NOMO-1 treated with dmso at 0.1 percent for 144 hours (cell line): ENCODE results near the gene SATB2.

Experiments
- DNase-seq: peaks from one replicate; lab custom pipeline; 2025; ENCODE audit not compliant: unreplicated experiment; lab: John Stamatoyannopoulos, UW

The SATB2 gene

GRCh38 chr2:199452991-199453379 is 4.8 kb downstream of the SATB2 start:
- DNase-seq: no peak

DNA sequence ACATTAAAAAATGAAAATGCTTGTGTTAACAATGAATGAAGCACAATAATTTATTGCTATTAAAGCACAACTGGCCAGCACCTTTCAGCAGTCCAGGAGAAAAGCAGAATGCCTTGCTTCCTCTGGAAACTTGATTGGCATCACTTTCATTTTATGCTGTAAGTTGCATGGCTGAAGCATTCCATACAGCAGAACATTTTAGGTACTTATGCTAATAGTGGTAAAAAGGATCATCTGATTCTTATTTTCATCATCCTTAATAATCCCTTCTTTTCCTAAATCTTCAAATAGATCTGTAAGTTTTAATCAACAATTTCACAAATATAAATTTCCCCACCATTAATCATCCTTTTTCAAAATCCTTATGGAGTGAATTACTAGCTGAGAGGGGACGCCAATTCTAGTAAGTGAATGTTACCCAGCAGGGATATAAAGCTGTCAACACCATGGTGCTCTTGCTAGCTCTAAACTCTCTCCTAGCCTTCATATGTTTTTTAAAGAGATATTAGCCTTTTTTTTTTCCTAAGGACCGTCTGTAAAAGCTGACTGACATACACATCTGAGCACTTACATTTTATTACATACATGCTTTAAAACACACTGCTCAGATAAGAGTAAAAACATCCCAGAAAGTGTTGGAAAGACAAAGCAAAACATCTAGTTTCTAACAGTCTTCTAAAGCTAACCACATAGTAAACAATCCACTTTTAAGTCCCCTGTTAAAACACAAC is 5.3 kb downstream of the SATB2 start:
- no peak for DNase-seq

GRCh38 chr2:199449956-199450355 is 7.8 kb downstream of the SATB2 start:
- DNase-seq: no peak

DNA sequence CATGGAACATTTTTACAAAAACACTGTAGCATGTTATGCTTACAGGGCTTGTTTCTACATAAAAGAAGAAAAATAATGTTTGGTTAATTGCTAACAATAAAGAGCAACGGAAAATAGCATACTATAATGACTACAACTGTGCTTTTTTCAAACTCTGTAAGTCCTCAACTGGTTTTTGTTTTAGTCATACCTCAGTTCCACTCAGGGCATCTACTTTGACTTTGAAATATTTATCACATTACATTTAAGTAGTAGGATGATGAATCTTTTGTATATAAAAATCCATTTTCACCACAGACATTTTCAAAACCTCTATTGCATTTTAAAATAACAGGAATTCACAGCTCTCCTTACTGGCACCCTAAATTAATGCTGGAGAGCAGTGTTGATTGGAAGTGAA is 8.3 kb downstream of the SATB2 start:
- no peak for DNase-seq

GRCh38 chr2:199446996-199447576 is 10.7 kb downstream of the SATB2 start:
- no peak for DNase-seq

GRCh38 chr2:199444749-199445148 is 13.0 kb downstream of the SATB2 start:
- no peak for DNase-seq

GRCh38 chr2:199443589-199444130 is 14.1 kb downstream of the SATB2 start:
- no peak for DNase-seq

DNA sequence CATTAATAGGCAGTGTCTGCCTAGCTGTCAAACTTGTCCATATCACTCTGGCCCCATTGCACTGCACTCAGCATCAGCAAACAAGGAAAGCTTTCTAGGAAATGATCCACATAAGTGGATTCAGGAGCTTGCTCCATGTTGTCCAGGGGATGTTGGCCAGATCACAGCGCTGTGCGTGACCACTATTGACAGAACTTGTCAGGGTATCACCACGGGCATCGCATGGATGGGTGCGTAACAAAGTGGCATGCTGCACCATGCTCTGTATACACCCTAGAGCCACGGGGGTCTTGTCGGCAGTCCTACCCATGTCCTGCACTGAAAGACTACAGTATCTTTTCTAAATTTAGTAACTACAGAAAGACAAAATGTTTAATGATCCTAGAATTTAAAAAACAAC is 15.6 kb downstream of the SATB2 start:
- DNase-seq: no peak

DNA sequence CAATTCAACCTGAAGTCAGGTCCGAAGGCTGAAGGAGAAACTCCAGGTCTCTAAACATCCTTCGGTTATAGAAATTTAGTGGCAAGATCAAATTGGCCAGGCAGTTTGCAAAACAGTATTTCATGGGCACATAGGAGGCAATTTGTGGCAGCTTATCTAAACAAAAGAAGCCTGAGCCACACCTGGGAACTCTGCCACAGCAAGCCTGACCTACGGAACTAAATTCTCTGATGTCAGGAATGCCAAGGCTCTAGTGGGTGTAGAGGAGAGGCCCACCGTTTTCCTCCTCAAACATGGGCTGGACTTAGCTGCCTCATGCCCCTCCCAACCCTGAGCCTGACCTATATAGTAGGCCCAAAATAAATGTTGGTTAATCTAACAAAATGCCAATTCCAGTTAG is 16.0 kb downstream of the SATB2 start:
- DNase-seq: no peak

- no peak for DNase-seq
Observed at GRCh38 chr2:199440118-199440517, 17.6 kb downstream of the SATB2 start.

DNA sequence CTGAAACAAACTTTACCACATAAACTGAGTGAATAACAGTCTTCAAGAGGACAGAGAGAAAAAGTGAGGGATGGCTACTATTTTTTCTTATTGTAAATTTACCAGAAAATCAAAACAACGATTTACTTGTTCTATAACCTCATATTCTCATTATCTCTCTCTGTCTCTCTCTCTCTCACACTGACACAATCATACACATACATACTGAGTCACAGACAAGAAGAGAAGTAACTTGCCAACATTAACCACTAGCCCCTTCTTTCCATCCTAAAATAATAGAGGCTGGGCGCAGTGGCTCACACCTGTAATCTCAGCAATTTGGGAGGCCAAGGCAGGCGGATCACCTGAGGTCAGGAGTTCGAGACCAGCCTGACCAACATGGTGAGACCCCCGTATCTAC is 18.2 kb downstream of the SATB2 start:
- DNase-seq: no peak

DNA sequence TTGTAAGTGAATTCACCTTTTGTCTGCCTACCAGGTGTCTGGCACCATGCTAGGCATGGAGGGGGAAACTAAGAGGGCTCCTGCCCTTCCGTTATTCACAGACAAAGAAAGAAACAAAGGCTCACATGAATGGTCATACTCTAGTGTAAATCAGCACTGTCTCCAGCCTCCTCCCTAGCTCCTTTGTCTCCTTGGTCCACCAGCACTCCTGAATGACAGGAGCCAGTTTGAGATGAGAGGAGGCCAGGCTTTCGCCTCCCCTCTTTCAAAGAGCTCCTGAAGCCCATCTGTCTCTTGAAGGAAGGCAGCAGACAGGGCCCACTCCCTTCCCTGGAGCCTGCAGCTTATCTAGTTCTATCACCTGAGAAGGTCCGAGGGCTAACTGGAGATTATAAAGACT is 18.7 kb downstream of the SATB2 start:
- DNase-seq: no peak

DNA sequence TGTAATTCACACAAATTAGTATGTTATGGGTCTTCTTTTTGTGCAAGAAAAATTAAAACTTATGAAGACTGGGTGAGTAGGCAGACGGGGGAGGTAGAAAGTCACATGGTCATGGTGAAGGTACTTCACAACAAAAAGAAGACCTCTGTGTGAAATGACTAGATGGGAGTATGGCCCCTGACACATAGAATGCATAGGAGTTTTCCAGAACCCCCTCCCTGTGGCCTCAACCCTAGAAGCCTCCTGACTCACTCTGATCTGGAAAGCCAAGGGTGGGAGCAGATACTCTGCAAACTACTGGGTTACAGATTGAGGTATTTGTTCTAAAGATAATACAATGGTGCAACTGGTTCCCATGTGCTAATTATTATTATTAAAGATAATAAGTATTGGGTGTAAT is 23.2 kb downstream of the SATB2 start:
- DNase-seq: no peak

DNA sequence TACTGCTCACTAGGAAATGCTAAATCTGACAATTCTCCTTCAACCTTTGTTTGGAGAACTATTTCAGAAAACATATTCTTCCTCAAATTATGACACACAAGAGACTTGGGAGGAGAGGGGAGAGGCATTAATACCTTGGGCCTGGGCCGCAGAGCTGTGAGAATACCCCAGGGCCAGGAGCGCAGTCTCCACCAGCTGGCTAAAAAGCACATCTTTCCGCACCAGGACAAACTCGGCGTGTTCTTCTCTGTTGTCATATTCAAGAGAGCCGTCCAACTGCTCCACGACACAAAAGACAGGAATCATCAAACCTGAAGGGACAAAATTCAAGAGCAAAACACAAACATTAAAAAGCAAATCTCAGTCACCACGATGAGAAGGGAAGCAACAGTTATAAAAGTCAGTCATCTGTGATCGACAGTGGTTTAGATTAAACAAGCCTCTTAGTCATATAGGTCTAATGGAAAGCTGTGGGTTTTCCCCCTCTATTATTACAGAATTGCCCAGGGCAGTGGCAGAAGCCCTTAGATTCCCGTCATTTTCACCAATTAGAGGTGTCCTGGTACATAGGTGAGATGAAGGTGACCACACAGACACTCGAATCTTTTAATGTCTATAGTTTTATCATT is 24.4 kb downstream of the SATB2 start:
- no peak for DNase-seq

DNA sequence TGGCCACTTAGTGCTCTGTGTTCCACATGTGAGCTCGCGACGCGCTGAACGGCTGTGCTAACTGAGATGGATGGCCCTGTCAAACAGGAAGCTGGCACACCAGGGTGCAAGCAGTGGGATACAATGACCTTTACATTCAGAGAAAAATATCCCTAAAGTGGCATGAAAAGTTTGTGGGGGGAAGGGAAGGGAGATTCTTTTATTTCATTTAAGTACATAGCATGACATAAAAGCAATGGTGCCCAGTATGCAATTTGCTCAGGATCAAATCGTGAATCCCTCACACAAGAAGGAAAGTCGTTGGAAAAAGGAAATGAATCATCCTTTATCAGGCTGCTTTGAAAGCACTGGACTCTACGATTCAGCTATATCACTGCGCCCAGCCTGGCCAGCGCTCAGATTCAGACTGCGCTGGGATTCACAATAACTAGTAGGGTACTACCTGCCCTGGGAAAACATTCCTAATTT is 26.0 kb downstream of the SATB2 start:
- DNase-seq: no peak

DNA sequence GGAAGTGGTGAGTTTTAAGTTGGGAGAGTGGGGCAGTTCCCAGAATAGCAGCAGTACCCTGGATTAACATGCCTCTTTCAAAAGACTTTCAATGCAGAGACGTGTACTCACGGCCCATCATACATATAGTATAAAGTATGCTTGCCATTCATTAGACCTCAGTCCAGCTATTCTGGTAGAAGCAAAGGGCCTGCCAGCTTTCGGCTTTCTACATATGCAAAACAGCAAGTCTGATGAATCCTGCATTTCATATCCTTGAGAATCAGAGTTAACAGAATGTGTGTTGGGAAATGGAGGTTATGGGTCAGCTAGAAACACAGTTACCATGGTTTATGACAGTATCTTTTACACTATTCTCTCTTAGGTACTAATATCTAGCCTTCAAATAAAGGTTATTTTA is 27.5 kb downstream of the SATB2 start:
- DNase-seq: no peak

DNA sequence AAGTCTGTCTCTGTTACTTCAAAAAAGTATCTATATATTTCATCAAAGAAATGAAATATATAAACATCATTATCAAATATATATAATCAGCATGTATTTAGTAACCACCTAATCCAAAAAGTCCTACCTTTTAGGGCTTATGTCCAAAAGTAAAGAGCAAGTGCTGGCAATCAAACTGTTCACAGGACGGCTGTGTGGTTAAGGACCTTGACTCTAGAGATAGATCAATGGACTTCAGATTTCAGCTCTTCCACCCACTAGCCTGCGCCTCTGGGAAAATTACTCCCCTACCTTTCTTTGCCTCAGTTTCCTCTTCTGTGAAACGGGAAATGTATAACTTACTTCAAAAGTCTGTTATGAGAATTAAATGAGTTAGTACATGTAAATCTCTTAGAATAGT is 29.4 kb downstream of the SATB2 start:
- DNase-seq: no peak

DNA sequence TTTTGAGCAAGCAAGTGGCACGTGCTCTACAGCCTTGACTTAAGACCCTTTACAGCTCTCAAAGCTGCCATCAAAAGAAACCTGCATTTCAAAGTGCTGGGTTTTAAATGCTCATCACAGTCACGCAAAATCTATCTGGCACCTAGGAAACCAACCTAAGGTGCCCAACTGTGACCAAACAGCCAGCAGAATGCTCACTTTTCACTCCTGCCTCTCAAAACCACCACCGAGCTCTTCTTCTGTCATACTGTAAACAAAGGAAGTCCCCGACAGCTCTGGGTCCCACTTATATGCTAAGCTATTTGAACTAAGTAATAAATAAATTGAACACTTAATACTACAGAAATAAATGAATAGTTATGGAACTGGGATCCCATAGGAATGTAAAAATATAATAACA is 33.6 kb downstream of the SATB2 start:
- no peak for DNase-seq

DNA sequence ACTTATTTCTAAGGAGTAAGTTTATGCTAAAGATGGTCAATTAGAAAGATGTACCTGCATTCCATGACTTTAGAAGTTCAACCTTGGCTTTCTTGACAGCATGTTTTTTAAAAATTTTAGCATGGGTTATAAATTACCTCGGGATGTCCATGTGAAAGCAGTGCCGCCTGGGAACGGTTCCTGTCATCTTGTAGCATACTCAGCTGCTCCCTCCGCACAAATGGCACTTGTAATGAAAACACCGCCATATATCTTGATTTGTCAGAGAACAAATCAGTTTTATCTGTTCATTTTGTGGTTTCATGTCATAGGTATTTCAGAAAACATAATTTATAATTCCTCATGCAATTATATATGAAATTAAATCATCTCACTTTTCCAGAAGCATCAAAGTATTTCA is 38.3 kb downstream of the SATB2 start:
- DNase-seq: no peak

DNA sequence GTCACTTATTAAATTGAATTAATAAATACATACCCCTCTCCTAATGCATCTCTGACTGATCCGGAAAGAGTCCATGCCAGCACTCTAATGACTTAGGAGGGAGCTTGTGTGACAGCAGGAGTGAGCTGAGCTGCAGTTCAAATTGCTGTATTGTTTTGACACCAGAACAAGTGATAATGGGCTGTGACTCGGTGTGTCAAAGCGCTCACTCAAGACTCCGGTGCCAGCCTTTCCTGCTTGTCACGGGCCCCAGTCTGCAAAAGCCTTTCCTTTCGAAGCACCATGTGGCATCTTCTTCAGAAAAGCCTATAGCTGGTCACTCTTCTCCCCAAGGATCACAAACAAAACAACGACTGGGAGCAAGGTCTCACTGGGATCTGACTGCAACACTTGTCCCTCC is 43.3 kb downstream of the SATB2 start:
- DNase-seq: no peak

- no peak for DNase-seq
Observed at GRCh38 chr2:199414001-199414400, 43.7 kb downstream of the SATB2 start.
